Endothelial cell of umbilical vein (primary cell): ENCODE results near the gene C1orf174. TPM values are rescaled to one million over a fixed set of nuclear protein-coding genes. Genes with fewer than 3 reads are reported as not detected.

Source experiments
- BruUV-seq: library from RNA; stranded (reverse); fragments of 400-500 nt; replicated peaks from 2 replicates; lab custom pipeline; 2021; lab: Mats Ljungman, UMichigan
- CTCF ChIA-PET: fragments of 300-600, 350-600 bp; sonication (Branson Sonifier 250); formaldehyde crosslinking; loops from one replicate; lab custom pipeline; 2021; ENCODE audit warnings: antibody characterized with exemption, inconsistent platforms; lab: Charles Lee
- POLR2A ChIA-PET: fragments of 300-600, 350-600 bp; sonication (Branson Sonifier 250); formaldehyde crosslinking; loops from one replicate; lab custom pipeline; 2021; ENCODE audit warnings: antibody characterized with exemption, inconsistent platforms; lab: Charles Lee
- DNase-seq: peaks from one replicate; pipeline ENCODE4 v3.0.0-alpha.2; 2011; ENCODE audit warnings: low read depth, low spot score
- FAIRE-seq: peaks from 2 replicates; lab custom pipeline; 2011; peaks lifted over from hg19 to GRCh38; lab: Jason Lieb, UNC
- H2AFZ ChIP-seq: 2 replicates; pipeline ENCODE4 v1.6.0; 2012; ENCODE audit warnings: low read depth, low read length, control low read depth, inconsistent platforms
- H3K27ac ChIP-seq: 2 replicates; pipeline ENCODE4 v1.5.1; 2011; ENCODE audit warnings: low read depth, mild to moderate bottlenecking, control low read depth, low read length, moderate library complexity; ENCODE audit not compliant: insufficient read depth
- H3K27me3 ChIP-seq, 2 experiments: 2 replicates each; pipeline versions ENCODE4 v1.6.0 to v1.6.1; 2011; ENCODE audit warnings: low read length in 2 of 2, mixed read lengths in 1 of 2; ENCODE audit not compliant: control insufficient read depth in 2 of 2, insufficient read depth in 2 of 2
- H3K36me3 ChIP-seq, 2 experiments: 2 replicates in 1 of 2; 3 replicates in 1 of 2; pipeline ENCODE4 v1.5.1; 2011; ENCODE audit warnings: low read length in 2 of 2, mild to moderate bottlenecking in 1 of 2, moderate library complexity in 1 of 2; ENCODE audit not compliant: control insufficient read depth in 2 of 2, insufficient read depth in 2 of 2; ENCODE audit errors: extremely low read depth in 1 of 2
- H3K4me1 ChIP-seq: 3 replicates; pipeline ENCODE4 v1.5.1; 2011; ENCODE audit warnings: mild to moderate bottlenecking, low read length; ENCODE audit not compliant: control insufficient read depth, insufficient read depth; ENCODE audit errors: extremely low read depth
- H3K4me2 ChIP-seq: 2 replicates; pipeline ENCODE4 v1.6.1; 2011; ENCODE audit warnings: low read length, control low read depth, mixed read lengths; ENCODE audit not compliant: insufficient read depth
- H3K4me3 ChIP-seq, 3 experiments: fragments of 200-600 bp in 1 of 3; sonication (generic), shearing (Covaris generic) in 1 of 3; replicated peaks in 1 of 3; 2 replicates each; pipeline ENCODE4 v1.5.1; 2011 to 2016; ENCODE audit warnings: control low read depth in 3 of 3, low read length in 3 of 3, mild to moderate bottlenecking in 2 of 3, inconsistent platforms in 1 of 3, low read depth in 1 of 3, moderate library complexity in 1 of 3; ENCODE audit not compliant: insufficient read depth in 1 of 3
- H3K79me2 ChIP-seq: 2 replicates; pipeline ENCODE4 v1.6.0; 2012; ENCODE audit warnings: low read length, inconsistent platforms; ENCODE audit not compliant: control insufficient read depth, insufficient read depth
- H3K9ac ChIP-seq: replicated peaks from 2 replicates; pipeline ENCODE3; 2011; ENCODE audit warnings: low read length, control low read depth; ENCODE audit not compliant: insufficient read depth; ENCODE audit errors: extremely low read depth
- H3K9me1 ChIP-seq: replicated peaks from 3 replicates; pipeline ENCODE4 v1.6.0; 2011; ENCODE audit warnings: mild to moderate bottlenecking, low read length; ENCODE audit not compliant: control insufficient read depth, insufficient read depth; ENCODE audit errors: extremely low read depth
- H3K9me3 ChIP-seq: replicated peaks from 2 replicates; pipeline ENCODE4 v1.5.1; 2012; ENCODE audit warnings: low read length, inconsistent platforms; ENCODE audit not compliant: control insufficient read depth, insufficient read depth
- H4K20me1 ChIP-seq: replicated peaks from 2 replicates; pipeline ENCODE3; 2011; ENCODE audit warnings: mild to moderate bottlenecking, low read length; ENCODE audit not compliant: control insufficient read depth, insufficient read depth; ENCODE audit errors: extremely low read depth
- FOS ChIP-seq: IDR thresholded peaks from 2 replicates; pipeline ENCODE4 v1.6.1; 2011; ENCODE audit warnings: mild to moderate bottlenecking, low read length, moderate library complexity, borderline replicate concordance; ENCODE audit not compliant: insufficient read depth
- GATA2 ChIP-seq: IDR thresholded peaks from 2 replicates; pipeline ENCODE4 v1.7.0; 2011; ENCODE audit warnings: low read depth, mild to moderate bottlenecking, moderate library complexity, mixed read lengths, low read length; ENCODE audit not compliant: insufficient read length, insufficient read depth
- JUN ChIP-seq: IDR thresholded peaks from 2 replicates; pipeline ENCODE4 v1.6.1; 2011; ENCODE audit warnings: borderline replicate concordance, low read depth; ENCODE audit not compliant: insufficient read length, insufficient read depth
- POLR2A ChIP-seq: IDR thresholded peaks from 2 replicates; pipeline ENCODE4 v1.6.1; 2012; ENCODE audit warnings: low read depth, mild to moderate bottlenecking, control low read depth, low read length
- dilution Hi-C: fragments of 300-500 bp; cut with MboI; formaldehyde crosslinking; loops from one replicate; pipeline ENCODE4 v1.15.0; 2019; ENCODE audit warnings: low sequenced_read_pairs; ENCODE audit not compliant: extremely low pct_ligation_motif_present
- intact Hi-C: fragments of 100-400 bp; cut with micrococcal nuclease; formaldehyde crosslinking; loops from one replicate; pipeline ENCODE4 v1.10.0; 2022
- polyA plus RNA-seq, 4 experiments: library from polyadenylated mRNA; depleted of rRNA in 3 of 4; stranded (reverse) in 3 of 4; unstranded in 1 of 4; fragments of >200 nt; gene quantifications; 2 replicates each; pipeline versions ENCODE4 v1.2.1 to v1.2.3, GENCODE V29; 2011 to 2012; ENCODE audit warnings: missing spikeins in 1 of 4
- total RNA-seq: library from RNA; stranded (reverse); gene quantifications from 2 replicates; pipeline ENCODE4 v1.2.3, GENCODE V29; 2021
- TF ChIP-seq, protein P1 (sequence below): IDR thresholded peaks from 2 replicates; pipeline ENCODE4 v1.6.1; 2011; ENCODE audit not compliant: insufficient read depth, insufficient read length
- TF ChIP-seq, protein P2 (sequence below), 2 donors: IDR thresholded peaks; 1 replicate in 1 of 2; 2 replicates in 1 of 2; pipeline ENCODE4 v1.5.1; 2011; ENCODE audit warnings: low read length in 2 of 2, mild to moderate bottlenecking in 2 of 2, moderate library complexity in 2 of 2, control low read depth in 1 of 2, inconsistent platforms in 1 of 2, low read depth in 1 of 2; ENCODE audit not compliant: insufficient read depth in 1 of 2; ENCODE audit errors: extremely low read depth in 1 of 2

The C1orf174 gene
- total and polyA plus RNA-seq, 2 donors (not counting 3 experiments of a cell fraction or from before 2014, with no cell fraction given): 28.0 to 31.7 TPM

GRCh38 chr1:3868464-3869006 lies 31.5 kb downstream of the C1orf174 start:
- Histone ChIP-seq H2AFZ (no peak overlapping the region), H3K36me3 (peaks cover 0 to 5% of the 10 kb centered on the region in 2 experiments), H3K27ac (no peak overlapping the region), H3K27me3 (no peaks in the 10 kb centered on the region), H3K9me3 (no peaks in the 10 kb centered on the region), H3K9me1 (no peaks in the 10 kb centered on the region), H3K9ac (no peak overlapping the region), H4K20me1 (no peaks in the 10 kb centered on the region), H3K4me1 (no peaks in the 10 kb centered on the region), H3K4me3 (no peak overlapping the region), H3K4me2 (no peak overlapping the region), H3K79me2 (no peaks in the 10 kb centered on the region)
- intact Hi-C loops: no loop called here
- dilution Hi-C loops: no loop called here
- CTCF ChIA-PET: no interaction called here
- DNase-seq (no peak), FAIRE-seq (no peak)
- POLR2A ChIA-PET: no interaction called here
- no peak for TF ChIP-seq FOS
- no peak for TF ChIP-seq POLR2A
- no peak for TF ChIP-seq JUN
- TF ChIP-seq, protein P1, sequence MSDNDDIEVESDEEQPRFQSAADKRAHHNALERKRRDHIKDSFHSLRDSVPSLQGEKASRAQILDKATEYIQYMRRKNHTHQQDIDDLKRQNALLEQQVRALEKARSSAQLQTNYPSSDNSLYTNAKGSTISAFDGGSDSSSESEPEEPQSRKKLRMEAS: no peak
- TF ChIP-seq GATA2: no peak
- no TSS peak for BruUV-seq

GRCh38 chr1:3865606-3866160 lies 34.4 kb downstream of the C1orf174 start:
- Histone ChIP-seq H3K4me1 (no peaks in the 10 kb centered on the region), H3K4me2 (no peak overlapping the region), H3K9ac (no peak overlapping the region), H2AFZ (no peak overlapping the region), H3K27me3 (no peaks in the 10 kb centered on the region), H4K20me1 (no peaks in the 10 kb centered on the region), H3K4me3 (no peak overlapping the region), H3K9me1 (no peaks in the 10 kb centered on the region), H3K79me2 (no peaks in the 10 kb centered on the region), H3K27ac (no peak overlapping the region), H3K36me3 (peaks cover 0 to 2% of the 10 kb centered on the region in 2 experiments), H3K9me3 (no peaks in the 10 kb centered on the region)
- DNase-seq (no peak), FAIRE-seq (no peak)
- ChIA-PET POLR2A (no interaction called here), CTCF (no interaction called here)
- dilution Hi-C loops: no loop called here
- intact Hi-C loops: no loop called here
- no TSS peak for BruUV-seq
- TF ChIP-seq, protein P2, sequence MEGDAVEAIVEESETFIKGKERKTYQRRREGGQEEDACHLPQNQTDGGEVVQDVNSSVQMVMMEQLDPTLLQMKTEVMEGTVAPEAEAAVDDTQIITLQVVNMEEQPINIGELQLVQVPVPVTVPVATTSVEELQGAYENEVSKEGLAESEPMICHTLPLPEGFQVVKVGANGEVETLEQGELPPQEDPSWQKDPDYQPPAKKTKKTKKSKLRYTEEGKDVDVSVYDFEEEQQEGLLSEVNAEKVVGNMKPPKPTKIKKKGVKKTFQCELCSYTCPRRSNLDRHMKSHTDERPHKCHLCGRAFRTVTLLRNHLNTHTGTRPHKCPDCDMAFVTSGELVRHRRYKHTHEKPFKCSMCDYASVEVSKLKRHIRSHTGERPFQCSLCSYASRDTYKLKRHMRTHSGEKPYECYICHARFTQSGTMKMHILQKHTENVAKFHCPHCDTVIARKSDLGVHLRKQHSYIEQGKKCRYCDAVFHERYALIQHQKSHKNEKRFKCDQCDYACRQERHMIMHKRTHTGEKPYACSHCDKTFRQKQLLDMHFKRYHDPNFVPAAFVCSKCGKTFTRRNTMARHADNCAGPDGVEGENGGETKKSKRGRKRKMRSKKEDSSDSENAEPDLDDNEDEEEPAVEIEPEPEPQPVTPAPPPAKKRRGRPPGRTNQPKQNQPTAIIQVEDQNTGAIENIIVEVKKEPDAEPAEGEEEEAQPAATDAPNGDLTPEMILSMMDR (IDR thresholded peaks at IDR 0.05; ENCODE audit: extremely low read depth in 1 of 2, insufficient read depth in 1 of 2, low read depth in 1 of 2, low read length in 2 of 2): no peak
